Panc1 (cell line): ENCODE results near the gene ALDH3A1. TPM values are rescaled to one million over a fixed set of nuclear protein-coding genes. Genes with fewer than 3 reads are reported as not detected.
A peak's percentile ranks its signal among the peaks of the same experiment; 100 is the strongest.

Experiments
- ATAC-seq: fragments of 200-7000 bp; cut with Tn5 transposase; 2 replicates; pipeline ENCODE4 v1.9.1; 2020; ENCODE audit warnings: mild to moderate bottlenecking, moderate library complexity
- BruUV-seq: library from RNA; stranded (reverse); fragments of 400-500 nt; replicated peaks from 2 replicates; lab custom pipeline; 2021; lab: Mats Ljungman, UMichigan
- CTCF ChIA-PET: fragments of 300-600 bp; sonication (Branson Sonifier 250); formaldehyde crosslinking; loops from one replicate; lab custom pipeline; 2022; ENCODE audit warnings: antibody characterized with exemption; lab: Charles Lee
- POLR2A ChIA-PET: fragments of 300-600 bp; sonication (Branson Sonifier 250); formaldehyde crosslinking; loops from one replicate; lab custom pipeline; 2022; ENCODE audit warnings: antibody characterized with exemption; lab: Charles Lee
- DNase-seq: peaks from one replicate; pipeline ENCODE4 v3.0.0-alpha.2; 2010; ENCODE audit warnings: low read depth, low spot score
- H3K27ac ChIP-seq: 2 replicates; pipeline ENCODE4 v1.5.1; 2011; ENCODE audit warnings: mild to moderate bottlenecking, low read length, inconsistent platforms
- H3K27me3 ChIP-seq: fragments of 200-500 bp; sonication (Bioruptor generic); 2 replicates; pipeline ENCODE4 v1.6.0; 2014; ENCODE audit warnings: low read length, inconsistent platforms; ENCODE audit not compliant: control insufficient read depth, insufficient read depth
- H3K36me3 ChIP-seq: fragments of 200-500 bp; sonication (Bioruptor generic); 2 replicates; pipeline ENCODE4 v1.5.1; 2014; ENCODE audit warnings: inconsistent platforms, mild to moderate bottlenecking, low read length, moderate library complexity; ENCODE audit not compliant: control insufficient read depth, insufficient read depth
- H3K4me1 ChIP-seq: 2 replicates; pipeline ENCODE4 v1.5.1; 2011; ENCODE audit warnings: inconsistent platforms, mild to moderate bottlenecking, low read length, moderate library complexity; ENCODE audit not compliant: control insufficient read depth, insufficient read depth
- H3K4me3 ChIP-seq, 2 experiments: 2 replicates each; pipeline ENCODE4 v1.5.1; 2011 to 2012; ENCODE audit warnings: low read depth in 2 of 2, low read length in 2 of 2, mild to moderate bottlenecking in 2 of 2, inconsistent platforms in 1 of 2, moderate library complexity in 1 of 2
- H3K9me3 ChIP-seq: fragments of 200-500 bp; sonication (Bioruptor generic); 2 replicates; pipeline ENCODE4 v1.5.1; 2014; ENCODE audit warnings: low read depth, mild to moderate bottlenecking, inconsistent platforms, low read length, moderate library complexity; ENCODE audit not compliant: control insufficient read depth, insufficient read depth
- POLR2AphosphoS5 ChIP-seq: IDR thresholded peaks from 2 replicates; pipeline ENCODE4 v1.6.1; 2012; ENCODE audit warnings: mild to moderate bottlenecking, low read depth, low read length, moderate library complexity
- REST ChIP-seq, 2 experiments: IDR thresholded peaks; 2 replicates each; pipeline ENCODE4 v1.6.1; 2011 to 2012; ENCODE audit warnings: low read depth in 2 of 2, control low read depth in 1 of 2, low read length in 1 of 2, mild to moderate bottlenecking in 1 of 2, moderate library complexity in 1 of 2; ENCODE audit not compliant: insufficient read depth in 1 of 2
- SIN3A ChIP-seq: IDR thresholded peaks from 2 replicates; pipeline ENCODE4 v1.6.1; 2012; ENCODE audit warnings: low read depth, mild to moderate bottlenecking, low read length, moderate library complexity, borderline replicate concordance; ENCODE audit not compliant: insufficient read depth
- TCF7L2 ChIP-seq: IDR thresholded peaks from 2 replicates; pipeline ENCODE4 v1.6.1; 2011; ENCODE audit warnings: mild to moderate bottlenecking, low read depth, low read length, inconsistent platforms
- in situ Hi-C: cut with HindIII; loops from 2 replicates; pipeline ENCODE4 v1.10.0; 2016; ENCODE audit warnings: low sequenced_read_pairs, low pct_unique_long_range_greater_than_20kb
- intact Hi-C: fragments of 100-400 bp; cut with micrococcal nuclease; formaldehyde crosslinking; loops from one replicate; pipeline ENCODE4 v1.10.0; 2022; ENCODE audit not compliant: unreplicated experiment
- total RNA-seq: library from RNA; stranded (reverse); gene quantifications from one replicate; pipeline ENCODE4 v1.2.1, GENCODE V29; 2021; ENCODE audit not compliant: unreplicated experiment
- TF ChIP-seq, protein P1 (sequence below): fragments of 450-650 bp; IDR thresholded peaks from 2 replicates; pipeline ENCODE4 v1.5.1; 2017; ENCODE audit warnings: mild to moderate bottlenecking

Gene ALDH3A1
- total RNA-seq, 1 experiment from 2014 or later: 0.21 TPM

- intact Hi-C loops: no loop called here
- TF ChIP-seq REST (IDR thresholded peaks at IDR 0.05; ENCODE audit: insufficient read depth in 1 of 2, low read depth in 2 of 2, low read length in 1 of 2) (no peak), SIN3A (no peak), TCF7L2 (no peak), POLR2AphosphoS5 (no peak)
- TF ChIP-seq, protein P1, sequence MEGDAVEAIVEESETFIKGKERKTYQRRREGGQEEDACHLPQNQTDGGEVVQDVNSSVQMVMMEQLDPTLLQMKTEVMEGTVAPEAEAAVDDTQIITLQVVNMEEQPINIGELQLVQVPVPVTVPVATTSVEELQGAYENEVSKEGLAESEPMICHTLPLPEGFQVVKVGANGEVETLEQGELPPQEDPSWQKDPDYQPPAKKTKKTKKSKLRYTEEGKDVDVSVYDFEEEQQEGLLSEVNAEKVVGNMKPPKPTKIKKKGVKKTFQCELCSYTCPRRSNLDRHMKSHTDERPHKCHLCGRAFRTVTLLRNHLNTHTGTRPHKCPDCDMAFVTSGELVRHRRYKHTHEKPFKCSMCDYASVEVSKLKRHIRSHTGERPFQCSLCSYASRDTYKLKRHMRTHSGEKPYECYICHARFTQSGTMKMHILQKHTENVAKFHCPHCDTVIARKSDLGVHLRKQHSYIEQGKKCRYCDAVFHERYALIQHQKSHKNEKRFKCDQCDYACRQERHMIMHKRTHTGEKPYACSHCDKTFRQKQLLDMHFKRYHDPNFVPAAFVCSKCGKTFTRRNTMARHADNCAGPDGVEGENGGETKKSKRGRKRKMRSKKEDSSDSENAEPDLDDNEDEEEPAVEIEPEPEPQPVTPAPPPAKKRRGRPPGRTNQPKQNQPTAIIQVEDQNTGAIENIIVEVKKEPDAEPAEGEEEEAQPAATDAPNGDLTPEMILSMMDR: no peak
- Histone ChIP-seq H3K4me1 (peaks cover 3% of the 10 kb centered on the region), H3K27me3 (no peaks in the 10 kb centered on the region), H3K36me3 (no peaks in the 10 kb centered on the region), H3K9me3 (no peaks in the 10 kb centered on the region), H3K4me3 (no peak overlapping the region), H3K27ac (0 out of 2 replicates have a peak overlapping the region, but pooled peaks have one; percentile 29)
- POLR2A ChIA-PET: interaction anchor here (0.6 kb wide), 1 partner anchor 99 kb away, joined by 5 read pairs; no protein-coding TSS in a partner anchor
- no TSS peak for BruUV-seq
- in situ Hi-C loops: no loop called here
- DNase-seq (no peak), ATAC-seq (peak; percentile 57)
- CTCF ChIA-PET: interaction anchor here (0.6 to 1.0 kb wide), 2 partner anchors 14 to 60 kb away, joined by 3 to 4 read pairs; no protein-coding TSS in a partner anchor
Measured at GRCh38 chr17:19719355-19720209, 28.5 kb downstream of the ALDH3A1 start.

DNA sequence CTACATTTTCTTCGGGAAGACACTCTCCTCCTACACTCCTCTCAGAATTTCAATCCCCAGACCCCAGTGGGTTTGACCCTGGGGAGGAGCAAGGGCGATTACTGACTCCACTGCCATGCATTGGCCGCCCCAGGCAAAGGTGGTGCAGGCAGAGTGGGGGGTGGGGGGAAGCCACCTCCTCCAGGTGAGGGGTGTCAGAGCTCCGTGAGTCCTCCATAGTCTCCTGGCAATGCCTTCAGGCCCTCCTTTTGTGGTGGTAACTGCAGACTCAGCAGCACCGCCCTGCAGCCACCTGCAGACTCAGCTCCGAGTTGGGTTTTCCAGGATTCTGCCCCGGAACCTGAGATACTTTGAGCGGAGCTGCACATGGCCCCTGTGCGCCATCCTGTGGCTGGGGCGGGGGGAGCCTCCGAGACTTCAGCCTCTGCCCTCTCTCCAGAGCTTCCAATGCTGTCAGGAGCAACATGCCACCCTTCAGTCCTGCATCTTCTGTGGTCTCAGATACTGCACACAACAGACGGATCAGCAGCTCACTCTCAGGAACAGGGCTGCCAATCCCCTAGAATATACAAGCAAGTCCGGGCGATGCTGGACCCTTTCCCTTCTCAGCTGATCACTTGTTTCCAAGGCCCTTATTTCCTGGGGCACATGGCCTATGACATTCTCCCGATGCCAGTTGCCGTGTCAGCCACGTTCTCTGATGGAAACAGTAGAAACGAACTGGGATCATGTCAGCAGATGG is 29.3 kb downstream of the ALDH3A1 start:
- Histone ChIP-seq H3K36me3 (no peaks in the 10 kb centered on the region), H3K27me3 (no peaks in the 10 kb centered on the region), H3K4me1 (peaks cover 3% of the 10 kb centered on the region), H3K9me3 (no peaks in the 10 kb centered on the region), H3K27ac (0 out of 2 replicates have a peak overlapping the region, but pooled peaks have one; percentile 29), H3K4me3 (no peak overlapping the region)
- DNase-seq (no peak), ATAC-seq (peak; percentile 68)
- in situ Hi-C loops: no loop called here
- ChIA-PET POLR2A (no interaction called here), CTCF (interaction anchor here (0.6 to 1.0 kb wide), 2 partner anchors 15 to 59 kb away, joined by 3 to 4 read pairs; no protein-coding TSS in a partner anchor)
- BruUV-seq: no TSS peak
- TF ChIP-seq, protein P1: peak; percentile 70; the same call in 1 of the 2 replicates
- TF ChIP-seq SIN3A: no peak
- intact Hi-C loops: no loop called here
